PC-9 (cell line): ENCODE data around the gene STRN3.

ENCODE experiments used
- CTCF ChIP-seq: fragments of 200-600 bp; sonication (generic); conservative IDR thresholded peaks from 2 replicates; pipeline ENCODE4 v1.6.1; 2017; ENCODE audit warnings: mixed run types, antibody characterized with exemption, mild to moderate bottlenecking, moderate library complexity
- EZH2 ChIP-seq: fragments of 200-600 bp; sonication (generic); IDR thresholded peaks from 2 replicates; pipeline ENCODE4 v1.8.0; 2017; ENCODE audit warnings: antibody characterized with exemption, low read depth

GRCh38 chr14:30893819-30894218 is 132.4 kb downstream of the STRN3 start:
- TF ChIP-seq CTCF (no peak), EZH2 (no peak)
